Nephron progenitor cell (in vitro differentiated cells): ENCODE measurements around the gene ARMC3.

Source experiments
- DNase-seq: peaks from one replicate; pipeline ENCODE4 v3.0.0; 2021
- H3K27ac Mint-ChIP-seq: 2 replicates; pipeline ENCODE4 v1.8.0; 2021; ENCODE audit warnings: mild to moderate bottlenecking, moderate library complexity, mixed read lengths
- H3K27me3 Mint-ChIP-seq: 2 replicates; pipeline ENCODE4 v1.8.0; 2021; ENCODE audit warnings: mild to moderate bottlenecking, low read depth, mixed read lengths; ENCODE audit not compliant: poor library complexity
- H3K36me3 Mint-ChIP-seq: 2 replicates; pipeline ENCODE4 v1.8.0; 2021; ENCODE audit warnings: low read depth, mixed read lengths
- H3K4me1 Mint-ChIP-seq: 2 replicates; pipeline ENCODE4 v1.8.0; 2021; ENCODE audit warnings: mixed read lengths
- H3K4me3 Mint-ChIP-seq: 2 replicates; pipeline ENCODE4 v1.8.0; 2021; ENCODE audit warnings: mild to moderate bottlenecking, moderate library complexity, mixed read lengths
- H3K9me3 Mint-ChIP-seq: 2 replicates; pipeline ENCODE4 v1.8.0; 2021; ENCODE audit warnings: mild to moderate bottlenecking, moderate library complexity, mixed read lengths
- CTCF ChIP-seq: fragments of 200-600 bp; sonication (generic); IDR thresholded peaks from 2 replicates; pipeline ENCODE4 v1.5.0; 2021; ENCODE audit warnings: antibody characterized with exemption

ARMC3 gene, protein sequence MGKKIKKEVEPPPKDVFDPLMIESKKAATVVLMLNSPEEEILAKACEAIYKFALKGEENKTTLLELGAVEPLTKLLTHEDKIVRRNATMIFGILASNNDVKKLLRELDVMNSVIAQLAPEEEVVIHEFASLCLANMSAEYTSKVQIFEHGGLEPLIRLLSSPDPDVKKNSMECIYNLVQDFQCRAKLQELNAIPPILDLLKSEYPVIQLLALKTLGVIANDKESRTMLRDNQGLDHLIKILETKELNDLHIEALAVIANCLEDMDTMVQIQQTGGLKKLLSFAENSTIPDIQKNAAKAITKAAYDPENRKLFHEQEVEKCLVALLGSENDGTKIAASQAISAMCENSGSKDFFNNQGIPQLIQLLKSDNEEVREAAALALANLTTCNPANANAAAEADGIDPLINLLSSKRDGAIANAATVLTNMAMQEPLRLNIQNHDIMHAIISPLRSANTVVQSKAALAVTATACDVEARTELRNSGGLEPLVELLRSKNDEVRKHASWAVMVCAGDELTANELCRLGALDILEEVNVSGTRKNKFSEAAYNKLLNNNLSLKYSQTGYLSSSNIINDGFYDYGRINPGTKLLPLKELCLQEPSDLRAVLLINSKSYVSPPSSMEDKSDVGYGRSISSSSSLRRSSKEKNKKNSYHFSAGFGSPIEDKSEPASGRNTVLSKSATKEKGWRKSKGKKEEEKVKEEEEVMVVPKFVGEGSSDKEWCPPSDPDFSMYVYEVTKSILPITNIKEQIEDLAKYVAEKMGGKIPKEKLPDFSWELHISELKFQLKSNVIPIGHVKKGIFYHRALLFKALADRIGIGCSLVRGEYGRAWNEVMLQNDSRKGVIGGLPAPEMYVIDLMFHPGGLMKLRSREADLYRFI

GRCh38 chr10:22927661-22928403 lies at the start of gene ARMC3:
ARMC3 (plus strand) TSS chr10:22928053; CDS start chr10:22931997, 3,944 bp downstream.
- Mint-ChIP-seq H3K36me3 (no peaks in the 10 kb centered on the region), H3K27ac (peak within 1 kb of the TSS; percentile 57), H3K4me3 (no peak within 1 kb of the TSS), H3K9me3 (peaks cover 4% of the 10 kb centered on the region), H3K4me1 (peaks cover 4% of the 10 kb centered on the region), H3K27me3 (peaks cover 18% of the 10 kb centered on the region)
- DNase-seq = peak; percentile 78
- no peak for TF ChIP-seq CTCF

DNA sequence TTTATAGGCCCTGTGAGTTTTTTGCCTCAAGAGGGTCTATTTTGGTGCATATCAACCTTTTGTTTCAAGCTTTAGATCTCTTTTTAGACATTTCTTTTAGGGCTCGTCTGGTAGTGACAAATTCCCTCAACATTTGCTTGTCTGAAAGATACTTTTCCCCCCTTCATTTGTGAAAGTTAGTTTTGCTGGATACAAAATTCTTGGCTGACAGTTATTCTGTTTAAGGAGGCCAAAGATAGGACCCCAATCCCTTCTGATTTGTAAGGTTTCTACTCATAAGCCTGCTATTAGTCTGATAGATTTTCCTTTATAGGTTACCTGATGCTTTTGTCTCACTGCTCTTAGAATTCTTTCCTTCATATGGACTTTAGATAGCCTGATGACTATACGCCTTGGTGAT lies 36.1 kb upstream of the ARMC3 start:
- no peak overlapping the region for H3K27ac Mint-ChIP-seq
- no peak for TF ChIP-seq CTCF
- peaks cover 6% of the 10 kb centered on the region for H3K36me3 Mint-ChIP-seq
- no peak for DNase-seq
- no peaks in the 10 kb centered on the region for H3K27me3 Mint-ChIP-seq
- H3K9me3 Mint-ChIP-seq = peaks cover 62% of the 10 kb centered on the region
- H3K4me3 Mint-ChIP-seq = no peak overlapping the region
- H3K4me1 Mint-ChIP-seq = no peaks in the 10 kb centered on the region

DNA sequence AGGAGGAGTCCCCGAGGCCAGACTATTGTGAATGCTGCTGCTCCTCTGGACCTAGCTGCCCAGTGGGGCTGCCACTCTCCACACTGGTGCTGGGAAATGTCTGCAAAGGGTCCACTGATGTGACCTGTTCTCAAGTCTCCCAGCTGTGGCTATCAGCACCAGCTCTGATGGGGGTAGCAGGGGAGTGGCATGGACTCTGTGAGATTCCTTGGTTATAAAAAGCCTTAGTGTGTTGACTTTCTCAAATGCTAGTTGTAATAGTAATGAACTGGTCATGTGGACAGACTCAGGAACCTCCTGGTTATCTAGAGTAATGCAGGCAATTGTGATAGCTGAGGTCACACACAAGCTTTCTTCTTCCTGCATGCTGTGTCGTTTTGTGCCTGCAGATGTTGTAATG lies 34.1 kb upstream of the ARMC3 start:
- peaks cover 6% of the 10 kb centered on the region for H3K36me3 Mint-ChIP-seq
- no peak for TF ChIP-seq CTCF
- H3K4me3 Mint-ChIP-seq = no peak overlapping the region
- H3K27ac Mint-ChIP-seq = no peak overlapping the region
- no peaks in the 10 kb centered on the region for H3K4me1 Mint-ChIP-seq
- H3K9me3 Mint-ChIP-seq = peaks cover 42% of the 10 kb centered on the region
- H3K27me3 Mint-ChIP-seq = no peaks in the 10 kb centered on the region
- DNase-seq = no peak

DNA sequence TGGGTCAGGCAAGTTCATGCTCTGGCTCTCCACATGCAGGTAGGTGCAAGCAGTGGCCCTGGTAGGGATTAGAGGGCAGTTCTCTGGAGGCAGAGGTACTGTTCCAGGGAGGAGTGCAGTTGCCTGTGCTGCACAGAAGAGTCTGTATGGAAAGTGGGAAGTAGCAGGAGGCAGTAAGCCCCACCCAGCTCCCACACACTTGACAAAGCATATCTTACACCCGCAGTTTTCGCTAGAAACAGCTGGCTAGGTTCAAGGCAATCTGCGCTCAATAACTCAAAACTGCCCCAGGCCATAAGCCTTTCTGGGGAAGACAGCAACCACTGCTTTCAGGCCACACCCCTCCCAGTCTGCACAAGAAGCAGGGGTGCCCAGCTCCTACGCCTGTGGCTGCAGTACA lies 33.1 kb upstream of the ARMC3 start:
- no peak overlapping the region for H3K4me3 Mint-ChIP-seq
- no peak overlapping the region for H3K27ac Mint-ChIP-seq
- H3K4me1 Mint-ChIP-seq = no peaks in the 10 kb centered on the region
- H3K27me3 Mint-ChIP-seq = peaks cover 3% of the 10 kb centered on the region
- H3K9me3 Mint-ChIP-seq = peaks cover 39% of the 10 kb centered on the region
- DNase-seq = no peak
- peaks cover 6% of the 10 kb centered on the region for H3K36me3 Mint-ChIP-seq
- no peak for TF ChIP-seq CTCF

GRCh38 chr10:22895252-22895651 lies 32.6 kb upstream of the ARMC3 start:
- Mint-ChIP-seq H3K4me1 (no peaks in the 10 kb centered on the region), H3K9me3 (peaks cover 38% of the 10 kb centered on the region), H3K4me3 (no peak overlapping the region), H3K27me3 (peaks cover 3% of the 10 kb centered on the region), H3K36me3 (peaks cover 9% of the 10 kb centered on the region), H3K27ac (no peak overlapping the region)
- DNase-seq = no peak
- TF ChIP-seq CTCF = no peak
